GM04504 (cell line): ENCODE measurements around the gene ELOVL2.
A peak's percentile ranks its signal among the peaks of the same experiment; 100 is the strongest.
"Not testable (repeated sequence)": the region's sequence is repeated elsewhere in the genome, so short reads cannot be mapped to it uniquely, and the experiment has no call there.

Experiments used
- DNase-seq: peaks from one replicate; pipeline ENCODE4 v3.0.0-alpha.2; 2012; ENCODE audit warnings: low read depth

The ELOVL2 gene, protein sequence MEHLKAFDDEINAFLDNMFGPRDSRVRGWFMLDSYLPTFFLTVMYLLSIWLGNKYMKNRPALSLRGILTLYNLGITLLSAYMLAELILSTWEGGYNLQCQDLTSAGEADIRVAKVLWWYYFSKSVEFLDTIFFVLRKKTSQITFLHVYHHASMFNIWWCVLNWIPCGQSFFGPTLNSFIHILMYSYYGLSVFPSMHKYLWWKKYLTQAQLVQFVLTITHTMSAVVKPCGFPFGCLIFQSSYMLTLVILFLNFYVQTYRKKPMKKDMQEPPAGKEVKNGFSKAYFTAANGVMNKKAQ

DNA sequence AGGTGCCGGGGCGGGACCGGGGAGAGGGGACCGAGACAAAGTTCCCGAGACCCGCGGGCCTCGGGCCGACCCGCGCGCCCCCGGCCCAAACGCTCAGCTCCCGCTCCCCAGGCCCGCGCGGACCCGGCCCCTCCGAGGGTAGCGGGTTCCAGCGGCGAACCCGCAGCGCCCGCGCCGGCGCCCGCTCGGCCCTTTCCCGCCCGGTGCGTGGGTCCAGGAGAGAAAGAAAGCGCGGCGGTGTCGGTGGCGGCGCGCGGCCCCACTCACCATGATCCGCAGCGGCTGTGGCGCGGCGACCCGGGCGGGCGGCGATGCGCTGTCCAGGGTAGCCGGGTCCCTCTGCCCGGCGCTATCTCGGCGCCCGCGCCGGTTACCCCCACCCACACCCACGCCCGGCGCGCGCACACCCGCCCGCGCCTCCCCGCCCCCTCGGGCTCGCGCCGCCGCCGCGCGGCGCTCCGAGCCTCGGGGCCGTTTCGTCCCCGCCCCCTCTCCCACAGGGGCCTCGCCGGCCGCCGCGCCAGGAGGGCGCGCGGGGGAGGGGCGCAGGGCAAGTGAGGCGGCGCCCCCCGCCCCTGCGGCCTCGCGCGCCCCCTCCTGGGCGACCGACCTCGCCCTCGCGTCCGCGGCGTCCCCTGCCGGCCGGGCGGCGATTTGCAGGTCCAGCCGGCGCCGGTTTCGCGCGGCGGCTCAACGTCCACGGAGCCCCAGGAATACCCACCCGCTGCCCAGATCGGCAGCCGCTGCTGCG is at the start of gene ELOVL2:
Gene ELOVL2, minus strand, starts transcription at position 345 of the 751 bp plus-strand sequence. Its CDS starts 75 bp downstream, at position 270.
- DNase-seq: peak; percentile 7

DNA sequence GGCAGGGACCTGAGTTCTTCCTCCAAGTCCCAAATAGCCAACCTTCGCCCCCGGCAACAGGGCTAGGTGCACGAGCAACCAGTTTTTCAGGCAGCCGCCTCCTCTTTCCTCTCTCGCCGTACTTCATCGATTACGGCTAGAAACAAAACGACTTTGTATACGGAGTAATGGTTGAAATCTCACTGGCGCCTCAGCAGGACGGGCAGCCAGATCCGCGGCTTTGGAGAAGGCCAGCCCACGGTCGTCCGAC is 49.2 kb upstream of the ELOVL2 start:
- no peak for DNase-seq

DNA sequence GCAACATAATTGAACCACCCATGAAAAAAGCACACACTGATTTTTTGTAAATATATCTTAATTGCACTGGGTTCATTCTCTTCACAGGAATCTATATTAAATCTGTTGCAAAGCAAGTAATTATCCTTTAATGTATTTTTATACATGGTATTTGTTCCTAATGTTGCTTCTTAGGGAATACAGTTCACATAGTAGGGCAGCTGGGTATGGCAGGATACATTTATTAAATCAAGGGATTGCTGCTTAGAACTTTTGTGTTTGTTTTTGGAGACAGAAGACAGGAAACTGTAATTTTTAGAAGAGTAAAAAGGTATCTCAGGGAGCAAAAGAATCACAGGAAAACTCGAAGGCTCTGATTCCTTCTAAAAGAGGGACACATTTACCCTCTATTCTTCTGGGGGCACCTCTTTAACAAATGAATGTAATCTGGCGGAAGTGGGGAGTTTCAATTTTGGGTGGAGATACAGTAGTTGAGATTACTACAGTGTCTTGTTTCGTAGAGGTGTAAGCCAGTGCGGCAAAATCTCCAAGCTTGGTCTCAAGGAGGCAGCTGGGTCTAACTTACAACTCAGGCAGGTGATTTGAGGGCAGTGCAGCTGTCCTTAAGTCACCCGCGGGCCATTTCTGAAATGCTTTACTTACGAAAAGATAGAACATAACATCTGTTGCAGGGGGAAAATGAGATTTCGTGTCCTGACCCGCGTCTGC is 48.7 kb upstream of the ELOVL2 start:
- no peak for DNase-seq

DNA sequence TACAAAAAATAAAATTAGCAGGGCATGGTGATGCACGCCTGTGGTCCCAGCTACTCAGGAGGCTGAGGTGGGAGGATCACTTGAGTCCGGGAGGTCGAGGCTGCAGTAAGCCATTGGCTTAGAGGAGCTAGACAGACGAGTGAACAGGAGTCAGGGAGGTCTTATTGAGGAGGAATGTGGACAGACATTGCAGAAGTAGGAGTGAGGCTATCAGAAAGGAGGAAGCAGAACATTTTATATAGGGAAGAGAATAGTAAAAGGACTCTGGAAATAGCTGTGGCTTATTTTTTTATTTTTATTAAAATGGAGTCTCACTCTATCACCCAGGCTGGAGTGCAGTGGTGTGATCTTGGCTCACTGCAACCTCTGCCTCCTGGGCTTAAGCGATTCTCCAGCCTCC is 47.0 kb upstream of the ELOVL2 start:
- not testable (repeated sequence) for DNase-seq

DNA sequence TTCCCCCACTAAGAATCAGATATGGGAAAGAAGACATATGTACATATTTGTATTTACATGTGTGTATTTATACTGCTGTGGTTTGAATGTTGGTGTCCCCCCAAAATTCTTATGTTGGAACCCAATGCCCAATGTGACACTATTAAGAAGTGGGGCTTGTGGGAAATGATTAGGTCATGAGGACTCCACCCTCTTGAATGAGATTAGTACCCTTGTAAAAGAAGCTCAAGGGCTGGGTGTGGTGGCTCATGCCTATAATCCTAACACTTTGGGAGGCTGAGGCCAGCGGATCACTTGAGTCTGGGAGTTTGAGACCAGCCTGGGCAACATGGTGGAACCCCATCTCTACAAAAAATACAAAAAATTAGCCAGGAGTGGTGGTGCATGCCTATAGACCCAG is 45.6 kb upstream of the ELOVL2 start:
- no peak for DNase-seq

DNA sequence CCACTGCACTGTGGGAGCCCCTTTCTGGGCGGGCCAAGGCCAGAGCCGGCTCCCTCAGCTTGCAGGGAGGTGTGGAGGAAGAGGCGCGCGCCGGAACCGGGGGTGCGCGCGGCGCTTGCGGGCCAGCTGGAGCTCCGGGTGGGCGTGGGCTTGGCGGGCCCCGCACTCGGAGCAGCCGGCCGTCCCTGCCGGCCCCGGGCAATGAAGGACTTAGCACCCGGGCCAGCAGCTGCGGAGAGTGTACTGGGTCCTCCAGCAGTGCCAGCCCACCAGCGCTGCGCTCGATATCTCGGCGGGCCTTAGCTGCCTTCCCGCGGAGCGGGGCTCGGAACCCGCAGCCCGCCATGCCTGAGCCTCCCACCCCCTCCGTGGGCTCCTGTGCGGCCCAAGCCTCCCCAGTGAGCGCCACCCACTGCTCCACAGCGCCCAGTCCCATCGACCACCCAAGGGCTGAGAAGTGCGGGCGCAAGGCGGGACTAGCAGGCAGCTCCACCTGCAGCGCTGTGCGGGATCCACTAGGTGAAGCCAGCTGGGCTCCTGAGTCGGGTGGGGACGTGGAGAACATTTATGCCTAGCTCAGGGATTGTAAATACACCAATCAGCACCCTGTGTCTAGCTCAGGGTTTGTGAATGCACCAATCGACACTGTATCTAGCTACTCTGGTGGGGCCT is 43.2 kb upstream of the ELOVL2 start:
- DNase-seq: not testable (repeated sequence)

DNA sequence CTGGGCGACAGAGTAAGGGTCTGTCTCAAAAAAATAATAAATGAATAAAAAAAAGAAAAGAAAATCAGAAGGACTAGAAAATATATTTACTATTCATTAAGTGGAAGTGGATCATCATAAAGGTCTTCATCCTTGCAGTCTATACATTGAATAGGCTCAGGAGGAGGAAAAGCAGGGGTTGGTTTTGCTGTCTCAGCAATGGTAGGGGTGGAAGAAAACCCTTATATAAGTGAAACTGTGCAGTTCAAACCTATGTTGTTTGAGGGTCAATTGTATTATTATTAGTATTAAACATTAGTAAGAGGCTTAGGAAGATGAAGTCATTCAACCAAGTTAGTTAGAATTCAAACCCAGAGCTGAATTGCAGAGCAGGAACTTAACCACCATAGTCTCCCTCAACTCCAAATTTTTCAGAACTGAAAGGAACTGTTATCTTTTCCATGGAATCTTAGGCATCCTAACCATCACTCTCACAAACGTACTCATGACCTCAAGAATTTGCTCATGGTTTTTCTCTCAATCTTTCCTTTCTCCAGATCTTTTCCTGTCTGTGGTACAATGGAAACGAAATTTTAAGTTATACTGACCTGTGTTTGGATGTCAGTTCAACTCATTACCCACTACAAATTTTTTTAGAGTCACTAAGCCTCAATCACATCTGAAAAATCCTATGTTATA is 41.8 kb upstream of the ELOVL2 start:
- no peak for DNase-seq

DNA sequence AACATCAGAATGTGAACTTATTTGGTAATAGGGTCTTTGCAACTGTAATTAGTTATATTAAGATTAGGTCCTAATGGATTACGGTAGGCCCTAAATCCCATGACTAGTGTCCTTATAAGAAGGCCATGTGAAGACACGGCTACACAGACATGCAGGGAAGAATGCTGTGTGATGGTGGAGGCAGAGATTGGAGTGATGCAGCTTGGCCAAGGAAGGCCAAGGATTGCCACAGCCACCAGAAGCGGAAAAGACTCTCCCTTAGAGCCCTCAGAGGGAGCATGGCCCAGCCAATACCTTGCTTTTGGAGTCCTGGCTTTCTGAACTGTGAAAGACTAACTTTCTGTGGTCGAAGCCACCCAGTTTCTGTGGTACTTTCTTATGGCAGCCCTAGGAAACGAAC is 39.9 kb upstream of the ELOVL2 start:
- no peak for DNase-seq

DNA sequence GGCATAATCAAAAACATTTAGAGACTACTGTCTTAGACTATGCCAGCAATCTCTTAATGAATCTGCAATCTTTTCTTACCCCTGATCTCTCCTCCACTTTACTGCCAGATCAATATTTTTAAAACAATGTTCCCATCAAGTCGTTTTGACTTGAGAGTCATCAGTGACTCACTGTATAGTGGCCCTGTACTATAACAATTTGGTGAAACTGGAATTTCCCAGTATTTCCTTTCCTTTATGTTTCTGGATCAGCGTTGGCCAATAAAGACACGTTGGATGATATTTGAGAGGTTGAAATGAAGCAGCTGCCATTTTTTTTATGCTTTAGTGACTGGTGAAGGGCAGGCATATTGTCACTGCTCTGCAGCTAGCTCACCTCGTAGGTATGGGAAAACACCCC is 39.4 kb upstream of the ELOVL2 start:
- no peak for DNase-seq

DNA sequence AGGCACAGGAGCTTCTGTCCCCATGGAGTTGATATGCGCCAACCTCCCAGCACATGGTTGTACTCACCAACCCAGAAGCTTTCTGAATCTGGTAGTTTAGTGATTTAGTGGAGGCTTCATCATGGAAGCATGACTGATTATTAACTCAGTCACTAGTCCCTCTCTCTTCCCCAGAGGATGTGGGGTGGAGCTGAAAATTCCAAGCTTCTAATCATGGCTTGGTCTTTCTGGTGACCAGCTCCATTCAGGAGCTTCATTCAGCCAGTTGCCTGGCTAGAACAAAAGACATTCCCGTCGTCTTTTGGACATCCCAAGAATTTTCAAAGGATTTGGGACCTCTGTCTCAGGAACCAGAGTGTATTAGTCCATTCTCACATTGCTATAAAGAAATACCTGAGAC is 36.2 kb upstream of the ELOVL2 start:
- DNase-seq: no peak

DNA sequence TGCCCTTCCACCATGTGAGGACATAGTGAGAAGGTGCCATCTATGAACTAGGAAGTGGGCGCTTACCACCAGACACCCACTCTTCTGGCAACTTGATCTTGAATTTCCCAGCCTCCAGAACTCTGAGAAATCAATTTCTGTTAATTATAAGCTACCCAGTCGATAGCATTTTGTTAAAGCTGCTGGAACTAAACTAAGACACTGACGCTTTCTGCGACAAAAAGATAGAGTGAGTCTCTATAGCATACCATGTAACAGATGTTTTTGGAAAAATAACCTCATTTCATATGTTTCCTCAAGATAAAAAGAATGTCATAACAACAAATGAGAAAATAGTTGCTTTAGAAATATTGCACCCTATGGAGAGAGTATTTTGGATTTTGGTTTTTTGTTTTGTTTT is 34.2 kb upstream of the ELOVL2 start:
- no peak for DNase-seq

DNA sequence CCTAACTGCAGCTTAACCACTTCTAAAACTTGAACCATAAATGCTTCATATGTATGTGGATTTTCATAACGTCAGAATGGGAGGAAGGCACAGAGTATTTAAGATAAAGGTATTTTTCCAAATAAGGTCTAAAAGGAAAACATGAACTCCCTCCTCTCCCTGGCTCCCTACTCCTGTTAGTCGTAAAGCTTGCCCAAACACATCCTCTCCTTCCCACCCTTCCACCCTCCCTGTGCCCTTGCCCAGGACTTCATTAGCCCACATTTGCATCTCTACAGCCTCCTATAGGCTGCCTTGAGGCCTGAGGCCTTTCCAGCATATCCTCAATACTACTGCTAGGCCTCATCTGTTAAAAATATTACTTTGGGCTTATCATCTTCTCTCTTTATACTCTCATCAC is 32.4 kb upstream of the ELOVL2 start:
- DNase-seq: no peak

DNA sequence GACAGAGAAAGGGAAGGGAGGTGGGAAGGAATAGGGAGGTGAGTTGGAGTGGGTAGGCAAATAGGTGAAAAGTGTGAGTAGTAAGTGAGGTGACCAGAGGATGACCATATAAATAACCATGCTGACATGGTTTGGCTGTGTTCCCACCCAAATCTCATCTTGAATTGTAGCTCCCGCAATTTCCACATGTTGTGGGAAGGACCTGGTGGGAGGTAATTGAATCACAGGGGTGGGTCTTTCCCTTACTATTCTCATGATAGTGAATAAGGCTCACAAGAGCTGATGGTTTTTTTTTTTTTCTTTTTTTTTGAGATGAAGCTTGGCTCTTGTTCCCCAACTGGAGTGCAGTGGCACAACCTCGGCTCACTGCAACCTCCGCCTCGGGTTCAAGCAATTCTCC is 28.0 kb upstream of the ELOVL2 start:
- no peak for DNase-seq

DNA sequence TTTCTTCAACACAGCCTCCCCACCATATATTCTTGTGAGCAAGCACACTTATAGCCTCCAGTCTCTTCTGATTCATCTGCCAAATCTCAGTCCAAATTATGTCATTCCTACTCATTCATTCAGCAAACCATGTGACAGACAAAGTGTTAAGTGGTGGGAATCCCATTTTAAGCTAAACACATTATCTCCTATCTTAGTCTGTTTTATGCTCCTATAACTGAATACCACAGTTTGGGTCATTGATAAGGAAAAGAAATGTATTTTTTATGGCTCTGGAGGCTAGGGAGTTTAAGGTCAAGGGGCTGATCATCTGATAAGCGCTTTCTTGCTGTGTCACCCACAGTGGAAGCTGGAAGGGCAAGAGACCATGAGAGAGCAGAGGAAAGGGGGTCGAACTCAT is 25.7 kb upstream of the ELOVL2 start:
- no peak for DNase-seq

DNA sequence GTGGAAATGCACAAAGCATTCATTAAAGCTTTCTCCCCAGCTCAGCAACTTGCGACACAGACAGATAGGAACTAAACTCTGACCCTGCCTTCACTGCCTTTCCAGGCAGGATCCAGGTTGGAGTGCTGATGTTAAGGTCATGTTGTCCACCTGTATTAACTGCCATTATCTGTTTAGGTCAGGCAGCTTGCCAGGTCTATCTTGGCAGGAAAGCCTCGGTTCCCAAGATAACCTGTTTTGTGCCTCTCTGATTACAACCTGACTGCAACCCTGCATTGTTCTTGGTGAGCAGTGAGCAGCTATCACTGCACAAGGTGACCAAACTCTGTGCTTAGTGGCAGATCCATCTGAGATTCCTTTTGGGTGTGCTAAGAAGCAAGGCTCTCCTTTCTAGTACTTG is 23.2 kb upstream of the ELOVL2 start:
- no peak for DNase-seq

DNA sequence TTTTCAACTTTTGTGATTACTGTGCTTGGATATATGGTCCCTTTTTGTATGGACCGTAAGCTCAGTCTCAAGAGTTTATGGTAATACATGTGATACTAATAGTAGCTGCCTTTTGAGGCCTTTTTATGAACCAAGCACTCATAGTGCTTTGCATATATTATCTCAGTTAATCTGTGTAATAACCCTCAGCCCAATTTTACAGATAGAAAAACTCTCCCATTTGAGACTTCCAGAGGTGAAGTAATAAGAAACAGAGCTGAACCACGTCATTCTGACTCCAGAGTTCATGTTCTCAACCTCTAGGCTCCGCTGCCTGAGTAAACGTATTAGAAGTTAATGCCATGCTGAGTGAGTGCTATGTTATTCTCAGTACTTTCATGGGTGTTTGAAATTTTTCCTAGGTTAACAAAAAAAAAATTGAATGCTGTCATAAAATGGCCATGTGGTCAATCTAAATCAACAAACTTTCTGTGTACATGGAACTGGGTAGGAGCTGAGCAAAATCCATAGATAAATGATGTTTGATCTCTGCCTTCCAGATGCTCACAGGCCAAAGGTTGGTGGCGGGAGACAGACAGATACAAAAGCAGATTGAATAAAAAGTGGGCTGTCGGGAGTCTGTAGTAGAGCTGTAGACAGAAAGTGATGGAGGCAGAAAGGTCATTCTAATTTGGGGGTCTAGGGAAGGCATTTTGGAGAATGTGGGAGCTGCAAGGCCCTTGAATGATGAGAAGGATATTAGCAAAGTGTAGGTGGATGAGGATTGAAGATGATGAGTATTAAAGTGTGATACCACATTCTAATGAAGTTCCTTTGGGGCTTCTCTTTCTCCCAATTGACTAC is 22.6 kb upstream of the ELOVL2 start:
- DNase-seq: no peak

DNA sequence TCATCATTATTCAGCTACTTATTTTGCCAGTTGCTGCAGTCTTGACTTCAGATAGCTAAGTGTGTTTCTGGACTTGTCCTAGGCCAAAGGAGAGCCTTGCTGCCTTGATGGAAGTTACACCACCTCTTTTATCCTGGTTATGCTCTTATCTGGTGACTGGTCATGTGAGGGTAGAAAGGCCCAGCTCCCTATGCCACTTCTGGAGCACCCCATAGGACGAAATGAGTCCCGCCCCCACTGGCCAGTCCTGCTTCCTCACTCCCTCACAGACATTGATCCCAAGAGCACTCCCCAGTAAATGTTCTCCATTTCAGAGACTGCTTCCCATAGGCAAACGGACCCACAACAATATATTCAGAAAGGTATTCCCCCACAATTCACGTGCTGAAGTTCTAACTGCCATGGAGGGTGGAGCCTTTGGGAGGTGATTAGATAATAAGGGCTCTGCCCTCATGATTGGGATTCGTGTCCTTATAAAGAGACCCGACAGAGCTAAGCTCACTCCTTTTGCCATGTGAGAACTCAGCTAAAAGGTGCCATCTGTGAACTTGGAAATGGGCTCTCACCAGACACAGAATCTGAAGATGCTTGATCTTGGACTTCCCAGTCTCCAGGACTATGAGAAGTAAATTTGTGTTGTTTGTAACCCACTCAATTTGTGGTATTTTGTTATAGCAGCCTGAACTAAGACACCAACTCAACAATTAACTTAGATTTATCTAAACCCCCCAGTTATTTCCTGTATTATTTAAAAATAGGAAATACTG is 21.5 kb upstream of the ELOVL2 start:
- DNase-seq: no peak

DNA sequence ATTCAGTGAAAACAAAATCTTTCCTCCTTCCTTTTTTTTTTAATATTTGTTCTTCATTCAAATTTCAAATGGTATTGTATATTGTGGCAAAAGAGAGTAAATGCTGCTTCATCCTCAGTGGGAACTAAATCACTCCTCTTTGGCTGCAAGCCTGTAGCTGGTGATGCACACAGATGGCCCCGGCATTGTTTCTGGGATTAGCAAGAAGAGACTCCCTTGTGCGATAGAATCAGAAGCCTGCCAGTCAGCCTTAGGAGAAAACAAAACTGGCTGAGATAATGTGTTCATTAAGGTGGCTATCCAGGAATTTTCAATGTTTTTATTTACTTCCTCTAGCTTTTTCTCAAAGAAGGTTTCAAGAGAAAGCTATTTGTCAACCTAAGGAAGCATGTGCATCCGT is 20.7 kb upstream of the ELOVL2 start:
- DNase-seq: no peak

DNA sequence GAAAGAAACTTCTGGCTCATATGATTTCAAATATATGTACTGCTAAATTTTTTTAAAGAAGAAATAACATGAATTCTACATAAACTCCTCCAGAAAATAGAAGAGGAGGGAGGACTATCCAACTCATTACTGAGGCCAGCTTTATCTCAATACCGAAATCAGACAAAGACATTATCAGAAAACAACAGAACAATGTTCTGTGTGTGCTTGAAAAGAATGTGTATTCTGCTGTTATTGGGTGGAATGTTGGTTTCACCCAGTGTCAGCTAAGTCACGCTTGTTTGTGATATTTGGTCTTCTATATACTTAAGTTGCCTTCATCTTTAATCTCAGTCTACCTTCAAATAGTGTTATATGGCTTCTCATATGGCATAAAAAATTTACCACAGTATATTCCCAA is 18.6 kb upstream of the ELOVL2 start:
- no peak for DNase-seq

DNA sequence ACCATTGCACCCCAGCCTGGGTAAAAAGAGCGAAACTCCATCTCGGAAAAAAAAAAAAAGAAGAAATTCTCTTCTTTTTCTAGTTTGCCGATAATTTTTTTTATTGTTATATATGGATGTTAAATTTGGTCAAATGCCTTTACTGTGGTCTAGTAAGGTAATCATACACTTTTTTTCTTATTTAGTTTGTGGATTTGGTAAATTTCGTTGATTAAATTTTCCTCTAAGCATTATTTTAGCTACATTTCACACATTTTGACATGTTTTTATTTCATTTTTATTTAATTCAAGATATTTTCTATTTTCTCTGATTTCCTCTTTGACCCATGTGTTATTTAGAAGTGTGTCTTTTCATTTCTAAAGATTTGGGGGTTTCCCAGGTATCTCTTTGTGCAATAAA is 18.0 kb upstream of the ELOVL2 start:
- no peak for DNase-seq

DNA sequence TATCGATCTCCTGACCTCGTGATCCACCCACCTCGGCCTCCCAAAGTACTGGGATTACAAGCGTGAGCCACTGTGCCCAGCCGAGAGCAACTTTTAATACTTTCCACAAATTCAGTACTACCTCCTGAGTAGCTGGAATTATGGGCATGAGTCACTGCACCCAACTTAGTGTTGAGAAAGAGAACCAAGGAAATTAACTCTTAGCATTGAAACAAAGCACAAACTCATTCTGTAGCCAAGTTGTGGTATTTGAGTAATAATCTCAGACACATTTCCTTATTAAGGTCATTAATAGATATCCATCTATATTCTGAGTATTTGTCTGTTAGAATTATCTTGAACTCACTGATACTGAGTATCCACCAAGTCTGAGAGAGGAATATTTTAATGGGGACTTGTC is 14.3 kb upstream of the ELOVL2 start:
- no peak for DNase-seq
